GM18873 (cell line): Measurements from ENCODE around the gene CAPZB.
A peak's percentile ranks its signal among the peaks of the same experiment; 100 is the strongest.
"Not testable (repeated sequence)": the region's sequence is repeated elsewhere in the genome, so short reads cannot be mapped to it uniquely, and the experiment has no call there.

Source experiments
- ATAC-seq: cut with Tn5 transposase; IDR thresholded peaks from one replicate; pipeline ENCODE4 v1.9.1; 2021; ENCODE audit warnings: mild to moderate bottlenecking, moderate library complexity, moderate number of reproducible peaks; ENCODE audit not compliant: unreplicated experiment, low FRiP score

CAPZB gene

DNA sequence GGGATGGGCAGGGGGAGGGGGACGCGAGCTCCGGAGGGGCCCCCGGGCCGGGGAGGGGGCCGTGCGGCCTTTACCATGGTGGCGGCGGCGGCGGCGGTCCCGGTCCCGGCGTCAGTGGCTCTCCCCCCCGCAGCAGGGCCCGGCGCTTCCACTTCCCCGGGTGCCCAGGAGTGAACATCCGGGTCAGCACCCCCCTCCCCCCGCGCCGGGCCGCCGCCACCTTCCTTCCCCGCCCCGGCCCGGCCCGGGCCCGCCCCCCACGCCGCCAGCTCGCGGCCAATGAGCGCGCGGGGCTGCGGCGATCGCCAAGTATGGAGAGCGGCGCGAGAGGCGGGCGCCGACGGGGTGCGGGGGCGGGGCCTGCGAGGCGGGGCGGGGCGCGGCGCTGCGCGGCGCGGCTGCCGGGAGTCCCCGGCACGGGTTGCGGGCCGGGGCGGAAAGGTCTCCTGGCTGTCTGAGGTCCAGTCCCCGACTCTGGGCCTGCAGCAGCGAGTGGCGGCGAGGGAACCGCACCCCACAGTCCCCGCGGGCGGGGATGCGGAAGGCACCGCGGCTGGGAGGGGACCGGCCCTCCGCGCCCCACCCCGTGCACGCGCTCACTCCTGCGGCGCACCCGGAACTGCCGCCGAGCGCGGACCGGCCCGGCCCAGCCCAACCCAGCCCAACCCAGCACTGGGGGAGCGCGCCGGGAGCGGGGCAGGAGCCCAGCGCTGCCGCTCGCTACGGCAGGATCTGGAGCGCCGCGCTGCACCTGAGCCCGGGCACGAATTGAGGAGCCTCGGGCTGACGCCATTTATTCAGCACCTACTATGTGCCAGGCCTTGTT, at the start of gene CAPZB:
CAPZB (minus strand) TSS at position 178 of the 826 bp plus-strand sequence; CDS start at position 77, 101 bp downstream.
- peak; percentile 50 for ATAC-seq

DNA sequence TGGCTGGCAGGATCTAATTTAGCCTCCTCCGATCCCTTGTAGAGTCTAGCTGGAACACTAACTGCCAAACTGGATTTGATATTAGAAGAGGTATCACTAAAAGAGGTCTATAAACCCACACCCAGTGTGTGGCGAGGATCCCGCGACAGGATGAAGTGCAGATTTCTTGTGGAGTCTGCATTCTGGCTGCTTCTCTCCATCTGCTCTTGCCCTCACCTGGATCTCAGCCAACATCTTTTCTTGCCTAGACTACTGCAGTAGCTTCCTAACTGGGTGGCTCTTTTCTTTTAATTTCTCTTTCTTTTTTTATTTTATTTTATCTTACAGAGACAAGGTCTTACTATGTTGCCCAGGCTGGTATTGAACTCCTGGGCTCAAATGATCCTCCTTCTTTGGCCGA, 48.9 kb upstream of the CAPZB start:
- no peak for ATAC-seq

DNA sequence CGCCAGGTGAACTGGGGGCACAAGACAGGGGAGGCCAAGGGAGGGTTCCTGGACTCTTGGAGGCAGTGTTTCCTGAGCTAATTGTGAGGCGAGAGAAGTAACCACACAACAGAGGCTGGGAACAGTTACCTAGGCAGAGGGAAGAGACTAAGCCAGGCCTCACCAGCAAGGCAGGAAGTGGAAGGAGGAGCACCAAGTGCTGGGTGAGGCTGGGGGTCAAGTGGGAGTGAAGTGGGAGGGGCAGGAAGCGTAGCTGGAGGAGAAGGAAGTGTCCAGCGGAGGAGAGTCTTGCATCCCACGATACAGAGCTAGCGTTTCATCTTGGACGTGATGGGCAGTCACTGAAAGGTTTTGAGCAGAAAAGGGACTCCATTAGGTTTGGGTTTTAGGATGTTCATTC, 48.3 kb upstream of the CAPZB start:
- no peak for ATAC-seq

DNA sequence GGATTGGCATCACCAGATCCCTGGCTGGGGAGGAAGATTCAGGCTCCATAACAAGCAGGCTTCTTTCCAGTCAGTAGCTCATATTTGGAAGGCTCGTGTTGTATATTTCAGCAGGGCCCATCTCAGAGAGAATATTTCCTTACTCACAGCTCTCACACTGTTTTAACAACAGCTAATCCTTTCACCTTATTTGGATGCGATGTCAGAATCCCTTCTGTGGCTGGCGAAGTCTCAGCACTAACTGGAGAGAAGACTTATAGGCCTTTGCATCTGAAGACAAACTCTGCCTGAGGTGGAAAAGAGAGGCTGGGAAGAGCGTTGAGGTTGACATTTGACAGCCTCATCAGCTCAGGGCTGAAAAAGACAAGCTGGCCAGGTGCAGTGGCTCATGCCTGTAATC, 47.2 kb upstream of the CAPZB start:
- no peak for ATAC-seq

DNA sequence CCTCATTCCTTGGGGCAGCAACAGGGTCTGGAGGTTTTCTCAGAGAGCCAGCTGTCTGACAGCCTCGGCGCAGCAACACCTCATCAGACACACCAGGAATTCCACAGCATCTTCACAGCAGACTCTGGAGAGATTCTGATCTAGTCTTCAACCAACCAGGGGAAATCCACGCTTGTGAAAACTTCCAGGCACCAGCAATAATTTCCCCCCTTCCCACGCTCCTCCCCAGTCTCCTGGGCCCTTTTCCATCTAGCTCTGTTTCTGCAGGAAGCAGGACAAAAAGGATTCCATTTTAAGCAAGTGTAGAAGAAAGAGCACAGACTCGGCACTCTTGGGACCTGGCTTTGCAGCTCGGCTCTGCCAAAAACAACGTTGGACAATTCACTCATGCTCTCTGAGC, 44.3 kb upstream of the CAPZB start:
- ATAC-seq = no peak

DNA sequence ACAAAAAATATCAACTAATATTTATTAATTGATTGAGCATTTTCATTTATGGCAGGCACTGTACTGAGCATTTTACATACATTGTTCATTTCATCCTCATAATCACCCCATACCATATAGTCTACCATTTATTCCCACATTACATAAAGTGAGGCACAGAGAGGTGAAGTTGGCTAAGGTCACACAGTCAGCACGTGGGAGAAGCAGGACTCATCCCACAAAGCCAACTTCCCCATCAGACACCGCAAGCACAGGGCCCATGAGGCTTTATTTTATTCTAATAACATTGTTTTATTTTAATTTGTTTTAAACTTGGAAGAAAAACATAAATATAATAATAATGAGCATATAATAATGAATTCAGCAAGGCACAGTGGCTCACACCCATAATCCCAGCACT, 43.1 kb upstream of the CAPZB start:
- ATAC-seq = no peak

DNA sequence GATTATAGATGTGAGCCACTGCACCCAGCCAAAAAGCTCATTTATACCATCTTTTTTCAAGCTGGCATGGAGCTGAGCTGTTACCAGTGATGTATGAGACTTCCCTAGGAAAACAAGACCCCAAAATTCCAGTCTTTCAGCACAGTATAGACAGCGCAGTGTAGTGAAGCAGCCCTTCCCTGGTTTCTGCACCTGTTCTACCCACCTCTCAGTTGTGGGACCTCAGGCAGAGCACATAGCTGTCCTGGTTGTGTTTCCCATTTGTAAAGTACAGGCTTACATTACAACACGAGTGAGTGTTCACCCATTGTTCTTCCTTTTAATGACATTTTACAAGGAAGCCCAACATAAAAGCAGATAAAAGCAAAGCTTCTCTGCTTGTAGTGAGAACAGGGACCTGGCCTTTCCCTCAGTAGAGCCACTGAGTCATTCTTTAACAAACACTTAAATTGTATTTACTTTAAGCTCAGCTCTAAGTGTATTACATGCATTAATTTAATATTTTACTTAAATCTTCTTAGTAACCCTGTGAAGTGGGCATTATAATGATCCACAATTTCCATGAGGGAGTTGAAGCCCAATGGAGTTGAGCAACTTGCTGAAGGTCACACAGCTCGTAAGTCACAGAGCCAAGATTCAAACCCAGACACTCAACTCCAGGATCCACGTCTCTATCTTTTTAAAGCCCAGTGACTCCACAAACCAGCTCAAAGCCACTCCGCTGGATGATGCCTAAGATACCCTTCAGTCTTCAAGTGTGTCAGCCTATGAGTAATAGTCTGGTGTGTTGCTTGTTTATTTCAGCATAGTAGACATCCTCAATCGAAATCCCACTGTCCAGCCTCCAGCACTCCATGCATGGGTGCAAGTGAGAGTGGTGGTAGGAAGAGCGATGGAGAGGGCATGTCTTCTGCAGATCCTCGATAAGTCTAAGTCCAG, 40.5 kb upstream of the CAPZB start:
- ATAC-seq = no peak

DNA sequence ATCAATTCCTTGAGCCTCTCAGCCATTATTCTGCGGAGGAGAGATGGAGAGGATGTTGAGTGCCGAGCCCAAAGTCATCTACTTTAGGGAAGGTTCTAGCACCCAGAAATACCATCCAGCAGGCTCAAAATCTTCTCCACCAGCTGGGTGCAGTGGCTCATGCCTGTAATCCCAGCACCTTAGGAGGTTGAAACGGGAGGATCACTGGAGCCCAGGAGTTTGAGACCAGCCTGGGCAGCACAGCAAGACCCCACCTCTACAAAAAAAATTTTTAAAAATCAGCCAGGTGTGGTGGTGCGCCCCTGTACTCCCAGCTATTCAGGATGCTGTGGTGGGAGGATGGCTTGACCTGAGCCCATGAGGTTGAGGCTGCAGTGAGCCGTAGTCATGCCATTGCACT, 39.5 kb upstream of the CAPZB start:
- ATAC-seq = no peak

DNA sequence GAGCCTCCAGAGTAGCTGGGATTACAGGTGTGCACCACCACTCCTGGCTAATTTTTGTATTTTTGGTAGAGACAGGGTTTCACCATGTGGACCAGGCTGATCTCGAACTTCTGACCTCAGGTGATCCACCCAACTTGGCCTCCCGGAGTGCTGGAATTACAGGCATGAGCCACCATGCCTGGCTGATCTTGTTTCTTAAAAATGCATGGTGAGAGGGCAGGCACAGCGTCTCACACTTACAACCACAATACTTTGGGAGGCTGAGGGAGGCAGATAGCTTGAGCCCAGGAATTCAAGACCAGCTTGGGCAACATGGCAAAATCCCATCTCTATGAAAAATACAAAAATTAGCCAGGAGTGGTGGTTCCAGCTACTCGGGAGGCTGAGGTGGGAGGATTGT, 37.2 kb upstream of the CAPZB start:
- ATAC-seq = not testable (repeated sequence)

DNA sequence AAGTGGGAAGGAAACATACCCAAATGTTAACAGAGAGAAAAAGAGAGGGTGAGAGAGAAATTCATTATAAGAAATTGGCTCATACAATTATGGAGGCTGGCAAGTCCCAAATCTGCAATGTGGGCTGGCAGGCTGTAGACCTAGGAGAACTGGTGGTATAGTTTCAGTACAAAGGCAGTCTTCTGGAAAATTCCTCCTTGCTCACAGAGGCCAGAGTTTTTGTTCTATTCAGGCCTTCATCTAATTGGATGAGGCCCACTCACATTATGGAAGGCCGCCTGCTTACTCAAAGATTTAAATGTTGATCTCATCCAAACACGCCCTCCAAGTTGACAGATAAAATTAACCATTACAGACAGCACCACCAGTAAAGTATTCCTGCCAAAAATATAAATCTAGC, 36.1 kb upstream of the CAPZB start:
- ATAC-seq = no peak

DNA sequence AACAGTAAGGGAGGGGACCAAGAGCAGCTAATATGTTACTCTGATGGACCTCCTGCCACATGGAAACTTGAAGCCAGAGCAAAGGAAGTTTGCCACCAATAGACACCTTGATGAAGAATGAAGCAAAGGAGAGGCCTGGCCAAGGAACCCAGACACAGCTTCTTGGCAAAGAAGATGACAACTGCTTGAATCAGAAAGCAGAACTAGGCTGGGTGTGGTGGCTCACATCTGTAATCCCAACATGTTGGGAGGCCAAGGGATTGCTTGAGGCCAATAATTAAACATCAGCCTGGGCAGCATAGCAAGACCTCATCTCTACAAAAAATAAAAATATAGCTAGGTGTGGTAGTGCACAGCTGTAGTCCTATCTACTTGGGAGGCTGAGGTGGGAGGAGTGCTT, 31.7 kb upstream of the CAPZB start:
- no peak for ATAC-seq

DNA sequence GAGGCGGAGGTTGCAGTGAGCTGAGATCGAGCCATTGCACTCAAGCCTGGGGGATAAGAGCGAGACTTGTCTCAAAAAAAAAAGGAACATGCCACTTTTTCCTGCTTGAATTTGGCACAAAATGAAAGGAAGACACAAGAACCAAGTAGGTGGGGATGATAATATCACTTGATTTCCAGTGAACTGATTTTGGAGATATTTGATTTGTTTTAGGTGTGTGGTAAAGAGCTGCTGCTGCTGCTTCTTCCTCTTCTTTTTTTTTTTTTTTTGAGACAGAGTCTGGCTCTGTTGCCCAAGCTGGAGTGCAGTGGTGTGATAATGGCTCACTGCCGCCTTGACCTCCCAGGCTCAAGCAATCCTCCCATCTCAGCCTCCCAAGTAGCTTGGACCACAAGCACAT, 29.9 kb upstream of the CAPZB start:
- no peak for ATAC-seq

DNA sequence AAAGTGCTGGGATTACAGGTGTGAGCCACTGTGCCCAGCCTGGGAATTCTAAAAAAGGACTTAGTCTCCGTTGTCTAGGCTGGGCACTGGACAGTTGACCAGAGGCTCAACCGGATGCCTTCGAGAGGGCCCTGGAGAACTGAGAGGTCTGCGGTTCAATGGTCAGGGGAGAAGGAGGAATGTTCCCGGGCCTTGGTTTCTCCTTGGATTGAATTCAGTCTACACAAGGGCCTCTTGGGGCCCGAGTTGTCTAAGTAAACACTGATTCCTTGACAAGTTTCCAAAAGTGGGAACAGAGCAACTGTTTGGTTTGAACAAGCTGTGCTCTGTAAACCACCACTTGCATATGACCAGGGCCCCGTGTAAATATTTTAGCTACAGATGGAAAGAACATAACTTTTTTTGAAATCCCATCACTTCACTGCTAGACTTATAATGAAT, 29.1 kb upstream of the CAPZB start:
- ATAC-seq = no peak

DNA sequence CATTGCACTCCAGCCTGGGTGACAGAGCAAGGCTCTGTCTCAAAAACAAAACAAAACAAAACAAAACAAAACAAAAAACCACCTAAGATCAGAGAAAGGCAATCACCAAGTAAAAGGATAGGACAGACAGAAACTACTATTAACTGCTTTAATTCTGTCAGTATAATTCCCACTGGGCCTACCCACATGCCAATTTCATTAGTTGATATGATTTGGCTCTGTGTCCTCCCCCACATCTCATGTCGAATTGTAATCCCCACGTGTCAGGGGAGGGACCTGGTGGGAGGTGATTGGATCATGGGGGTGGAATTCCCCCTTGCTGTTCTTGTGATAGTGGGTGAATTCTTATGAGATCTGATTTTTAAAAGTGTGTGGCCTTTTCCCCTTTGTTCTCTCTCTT, 27.2 kb upstream of the CAPZB start:
- no peak for ATAC-seq

DNA sequence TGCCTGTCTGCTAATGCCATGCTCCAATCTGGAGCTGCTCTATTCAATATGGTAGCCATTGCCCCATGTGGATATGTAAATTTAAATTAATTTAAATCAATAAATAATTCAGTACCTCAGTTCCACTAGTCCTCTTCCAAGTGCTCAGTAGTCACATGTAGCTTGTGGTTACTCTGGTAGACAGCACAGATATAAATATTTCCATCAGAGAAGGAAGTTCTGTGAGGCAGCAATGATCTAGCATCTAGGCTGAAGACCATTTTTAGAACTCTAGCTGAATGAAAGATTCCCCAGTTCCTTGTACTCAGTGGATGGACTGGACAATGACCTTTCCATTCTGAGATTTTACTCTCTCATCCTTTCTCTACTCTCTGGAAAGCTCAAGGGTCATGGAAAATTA, 25.8 kb upstream of the CAPZB start:
- no peak for ATAC-seq

DNA sequence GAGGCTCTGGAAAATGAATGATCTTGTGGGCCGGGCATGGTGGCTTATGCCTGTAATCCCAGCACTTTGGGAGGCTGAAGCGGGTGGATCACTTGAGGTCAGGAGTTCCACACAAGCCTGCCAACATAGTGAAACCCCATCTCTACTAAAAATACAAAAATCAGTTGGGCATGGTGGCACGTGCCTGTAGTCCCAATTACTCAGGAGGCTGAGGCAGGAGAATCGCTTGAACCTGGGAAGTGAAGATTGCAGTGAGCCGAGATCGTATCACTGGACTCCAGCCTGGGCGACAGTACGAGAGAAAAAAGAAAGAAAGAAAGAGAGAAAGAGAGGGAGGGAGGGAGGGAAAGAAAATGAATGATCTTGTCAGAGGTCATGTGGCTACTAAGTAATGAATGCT, 24.3 kb upstream of the CAPZB start:
- ATAC-seq = not testable (repeated sequence)

DNA sequence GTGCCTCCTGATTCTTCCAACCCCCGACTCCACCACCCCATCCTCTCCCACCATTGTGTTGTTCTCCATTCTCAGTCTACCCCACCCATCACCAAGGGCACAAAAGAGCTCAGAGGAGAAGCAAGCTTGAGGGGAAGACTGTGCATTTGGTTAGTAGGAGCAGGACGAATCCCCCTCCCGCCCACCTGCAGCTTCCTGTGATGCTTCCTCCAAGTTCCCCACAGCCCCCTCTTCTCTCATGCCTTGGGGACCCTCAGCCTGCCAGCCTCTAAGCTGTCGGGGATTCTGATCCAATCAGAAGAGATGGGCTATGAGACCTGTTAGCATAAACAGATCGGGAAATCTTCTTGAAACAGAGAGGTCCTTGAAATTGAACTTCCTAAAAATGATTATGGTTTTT, 22.2 kb upstream of the CAPZB start:
- no peak for ATAC-seq

DNA sequence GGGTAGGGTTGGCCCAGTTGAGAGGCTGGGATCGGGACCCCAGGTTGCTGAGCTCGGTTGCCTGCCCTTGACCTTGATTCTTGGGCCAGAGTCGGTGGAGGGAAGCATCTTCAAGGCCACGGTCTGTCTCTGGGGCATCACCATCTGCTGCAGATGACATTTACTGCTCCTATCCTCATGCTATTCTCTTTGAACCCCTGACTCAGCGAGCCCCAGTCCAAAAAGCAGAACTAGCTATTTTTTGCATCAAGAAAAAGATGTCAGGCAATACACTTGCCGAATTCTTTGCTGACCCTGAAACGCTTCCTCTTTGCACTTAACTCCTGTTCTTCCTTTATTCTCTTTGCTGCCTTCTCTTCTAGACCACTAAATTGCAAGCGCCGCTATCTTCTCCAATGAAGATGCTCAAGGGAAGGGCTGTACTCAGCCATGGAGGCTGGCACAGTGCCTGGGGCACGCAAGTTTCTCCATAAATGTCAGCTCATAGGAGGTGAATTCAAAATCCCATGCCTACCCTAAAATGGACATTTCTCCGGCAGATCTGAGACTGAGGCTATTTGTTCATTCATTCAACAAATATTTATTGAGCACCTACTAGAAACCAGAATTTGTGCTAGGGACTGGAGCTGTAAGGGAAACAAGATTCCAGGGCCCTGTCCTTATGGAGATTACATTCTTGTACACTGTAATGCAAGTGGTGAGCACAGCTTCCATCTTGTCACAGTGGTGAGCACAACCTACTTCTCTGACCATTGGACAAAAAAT, 20.5 kb upstream of the CAPZB start:
- no peak for ATAC-seq

DNA sequence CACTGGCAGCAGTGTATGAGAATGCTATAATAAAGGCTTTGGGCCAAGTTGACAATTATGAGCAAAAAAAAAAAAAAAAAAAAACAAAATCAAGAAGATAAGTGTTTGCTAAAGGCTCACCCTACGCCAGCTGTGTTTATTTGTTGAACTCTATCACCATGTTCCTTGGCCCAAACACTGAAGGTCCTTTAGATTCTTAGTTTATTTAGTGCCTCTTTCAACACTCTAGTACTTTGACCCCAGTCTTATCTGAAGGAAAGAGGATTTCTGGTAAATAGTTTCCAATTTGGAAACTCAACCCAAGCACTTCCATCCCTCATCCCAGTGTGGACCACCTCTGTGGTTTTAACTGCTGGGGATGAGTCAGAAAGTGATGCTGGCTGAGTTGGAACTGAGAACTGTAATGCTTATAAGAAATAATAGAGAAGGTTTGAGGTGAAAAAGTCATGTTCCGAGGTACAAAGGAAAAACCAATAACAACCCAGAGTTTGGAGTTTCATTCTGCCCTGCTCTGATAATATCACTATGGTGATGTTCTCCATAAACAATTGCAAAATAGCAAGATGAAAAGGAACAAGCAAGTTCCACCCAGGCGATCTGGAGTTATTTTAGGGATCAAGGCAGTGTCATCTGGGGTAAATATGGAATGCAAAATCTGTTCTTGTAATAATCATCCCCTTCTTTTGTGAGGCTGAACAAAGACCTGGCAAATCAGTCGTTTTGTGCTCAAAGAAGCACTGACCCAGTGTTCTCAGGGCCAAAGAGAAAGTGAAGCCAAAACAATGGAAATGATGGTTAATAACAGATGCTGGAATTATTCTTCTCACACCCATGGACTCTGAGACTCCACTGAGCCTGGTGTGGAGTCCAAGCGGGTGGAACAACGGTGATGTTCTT, 19.7 kb upstream of the CAPZB start:
- no peak for ATAC-seq

DNA sequence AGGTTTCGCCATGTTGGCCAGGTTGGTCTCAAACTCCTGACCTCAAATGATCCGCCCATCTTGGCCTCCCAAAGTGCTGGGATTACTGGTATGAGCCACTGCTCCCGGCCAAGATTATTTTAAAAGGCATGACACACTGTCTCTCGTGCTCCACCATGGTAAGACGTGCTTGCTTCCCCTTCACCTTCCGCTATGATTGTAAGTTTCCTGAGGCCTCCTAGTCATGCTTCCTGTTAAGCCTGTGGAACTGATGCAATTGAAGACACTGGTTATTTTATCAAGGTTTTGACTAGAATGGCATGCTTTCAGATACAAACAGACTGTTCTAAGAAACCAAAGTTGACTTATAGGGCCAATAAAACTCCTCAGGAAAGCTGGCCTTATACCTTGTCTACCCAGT, 16.9 kb upstream of the CAPZB start:
- ATAC-seq = not testable (repeated sequence)
